ENCODE results near the gene ZSCAN5A.

ZSCAN5A gene

GRCh38 chr19:56306016-56306415, 8.6 kb downstream of the ZSCAN5A start:
- TF ChIP-seq ZFP30 (CRISPR knock-in tag; IDR thresholded peaks at IDR 0.05) (no peak), SNAI2 (CRISPR knock-in tag; IDR thresholded peaks at IDR 0.05) (no peak), ZNF565 (CRISPR knock-in tag; conservative IDR thresholded peaks at IDR 0.05; ENCODE audit: low read depth) (no peak), BACH2 (CRISPR knock-in tag; IDR thresholded peaks at IDR 0.05; ENCODE audit: borderline replicate concordance) (no peak), ESRRG (CRISPR knock-in tag; IDR thresholded peaks at IDR 0.05) (no peak), ZNF8 (CRISPR knock-in tag; IDR thresholded peaks at IDR 0.05) (no peak), TCF4 (CRISPR knock-in tag; IDR thresholded peaks at IDR 0.05; ENCODE audit: borderline replicate concordance) (no peak), POU6F1 (CRISPR knock-in tag; IDR thresholded peaks at IDR 0.05; ENCODE audit: borderline replicate concordance, low read depth) (no peak), PPARA (CRISPR knock-in tag; IDR thresholded peaks at IDR 0.05; ENCODE audit: borderline replicate concordance) (no peak), ARNTL (CRISPR knock-in tag; IDR thresholded peaks at IDR 0.05; ENCODE audit: borderline replicate concordance, low read depth) (no peak), ZFP3 (CRISPR knock-in tag; IDR thresholded peaks at IDR 0.05) (no peak), CSRNP3 (CRISPR knock-in tag; IDR thresholded peaks at IDR 0.05) (no peak), ZC3H10 (CRISPR knock-in tag; IDR thresholded peaks at IDR 0.05) (no peak), GLIS3 (CRISPR knock-in tag; IDR thresholded peaks at IDR 0.05) (no peak)
- no peak for ATAC-seq

GRCh38 chr19:56304243-56304642, 10.4 kb downstream of the ZSCAN5A start:
- TF ChIP-seq CSRNP3 (CRISPR knock-in tag; IDR thresholded peaks at IDR 0.05): no peak
- no peak for TF ChIP-seq ISL1 (CRISPR knock-in tag; IDR thresholded peaks at IDR 0.05)
- no peak for TF ChIP-seq ZFP30 (CRISPR knock-in tag; IDR thresholded peaks at IDR 0.05)
- ATAC-seq: no peak

GRCh38 chr19:56301886-56302620, 12.6 kb downstream of the ZSCAN5A start:
- TF ChIP-seq TOX (CRISPR knock-in tag; IDR thresholded peaks at IDR 0.05; ENCODE audit: borderline replicate concordance) (no peak), ZNF565 (CRISPR knock-in tag; conservative IDR thresholded peaks at IDR 0.05; ENCODE audit: low read depth) (no peak), ESRRG (CRISPR knock-in tag; IDR thresholded peaks at IDR 0.05) (no peak), OSR1 (CRISPR knock-in tag; IDR thresholded peaks at IDR 0.05) (no peak), ISL1 (CRISPR knock-in tag; IDR thresholded peaks at IDR 0.05) (no peak), CSDC2 (CRISPR knock-in tag; IDR thresholded peaks at IDR 0.05) (no peak), CREB5 (CRISPR knock-in tag; IDR thresholded peaks at IDR 0.05; ENCODE audit: low read depth) (no peak), ZFP30 (CRISPR knock-in tag; IDR thresholded peaks at IDR 0.05) (no peak), GLIS3 (CRISPR knock-in tag; IDR thresholded peaks at IDR 0.05) (no peak)
- ATAC-seq: no peak

- ATAC-seq: no peak
- TF ChIP-seq ZFP30 (CRISPR knock-in tag; IDR thresholded peaks at IDR 0.05) (no peak), SNAI2 (CRISPR knock-in tag; IDR thresholded peaks at IDR 0.05) (no peak), CSDC2 (CRISPR knock-in tag; IDR thresholded peaks at IDR 0.05) (no peak), CSRNP3 (CRISPR knock-in tag; IDR thresholded peaks at IDR 0.05) (no peak), GLIS3 (CRISPR knock-in tag; IDR thresholded peaks at IDR 0.05) (no peak), POU6F1 (CRISPR knock-in tag; IDR thresholded peaks at IDR 0.05; ENCODE audit: borderline replicate concordance, low read depth) (no peak), ISL1 (CRISPR knock-in tag; IDR thresholded peaks at IDR 0.05) (no peak), ZNF8 (CRISPR knock-in tag; IDR thresholded peaks at IDR 0.05) (no peak), ARNTL (CRISPR knock-in tag; IDR thresholded peaks at IDR 0.05; ENCODE audit: borderline replicate concordance, low read depth) (no peak), TCF4 (CRISPR knock-in tag; IDR thresholded peaks at IDR 0.05; ENCODE audit: borderline replicate concordance) (no peak), ESRRG (CRISPR knock-in tag; IDR thresholded peaks at IDR 0.05) (no peak), TSHZ2 (CRISPR knock-in tag; IDR thresholded peaks at IDR 0.05) (no peak)
Observed at GRCh38 chr19:56301155-56301554, 13.5 kb downstream of the ZSCAN5A start.

Data from SK-N-SH treated with all-trans-retinoic acid at 6 μM for 48 hours (cell line).